Frontal cortex (tissue), 4 donors: ENCODE results near the gene ZDHHC24. TPM values are rescaled to one million over a fixed set of nuclear protein-coding genes. Genes with fewer than 3 reads are reported as not detected.
A peak's percentile ranks its signal among the peaks of the same experiment; 100 is the strongest.

Experiments used
- DNase-seq, 2 donors: peaks; one replicate each; pipeline ENCODE4 v3.0.0; 2012; ENCODE audit warnings: low spot score in 2 of 2
- FAIRE-seq: peaks from 2 replicates; lab custom pipeline; 2012; peaks lifted over from hg19 to GRCh38; lab: Jason Lieb, UNC
- total RNA-seq: library from RNA; depleted of rRNA; stranded (reverse); fragments of >200 nt; gene quantifications from one replicate; pipeline ENCODE4 v1.2.3, GENCODE V29; 2014
- donor health status: control.
- donor health status: control.
- donor health status: control.

Gene ZDHHC24
- total RNA-seq, 1 donor from 2014 or later: 5.3 TPM

DNA sequence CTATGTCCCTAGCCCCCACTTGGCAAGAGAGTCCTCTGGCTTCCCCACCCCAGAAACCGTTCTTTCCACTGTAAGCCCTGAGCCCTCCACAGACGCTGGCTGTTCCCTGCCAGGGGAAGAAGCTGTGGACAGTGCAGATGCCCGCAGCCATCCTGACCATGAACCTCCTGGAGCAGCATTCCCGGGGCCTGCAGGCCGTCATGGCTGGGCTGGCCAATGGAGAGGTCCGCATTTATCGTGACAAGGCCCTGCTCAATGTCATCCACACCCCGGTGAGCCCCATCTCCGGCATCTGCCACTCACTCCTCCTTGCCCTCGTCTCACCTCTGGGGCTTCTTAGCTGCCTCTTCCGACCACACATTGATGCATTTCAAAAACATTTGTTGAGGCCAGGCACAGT is 22.2 kb downstream of the ZDHHC24 start:
- FAIRE-seq: no peak
- DNase-seq: no peak

DNA sequence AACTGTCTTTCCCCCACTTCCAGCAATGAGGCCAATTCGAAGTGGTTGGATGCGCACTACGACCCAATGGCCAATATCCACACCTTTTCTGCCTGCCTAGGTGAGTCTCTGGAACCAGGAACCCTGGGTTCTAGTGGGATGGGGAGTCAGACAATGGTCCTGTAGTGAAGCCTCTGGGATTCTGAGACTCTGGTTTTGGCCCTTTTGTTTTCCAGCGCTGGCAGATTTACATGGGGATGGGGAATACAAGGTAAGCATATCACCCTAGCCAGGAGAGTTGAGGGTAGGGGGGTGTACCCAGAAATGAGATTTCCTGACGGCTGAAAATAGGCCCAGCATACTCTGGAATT is 34.9 kb downstream of the ZDHHC24 start:
- FAIRE-seq: no peak
- DNase-seq: no peak

- FAIRE-seq: no peak
- peak; percentile 69 to 84 for DNase-seq
Measured at GRCh38 chr11:66510271-66510989, 35.4 kb downstream of the ZDHHC24 start, which contains the start of gene BBS1. Gene BBS1, plus strand, starts transcription at chr11:66510635. Its CDS starts 25 bp downstream, at chr11:66510660.

- FAIRE-seq (no peak), DNase-seq (no peak)
Measured at GRCh38 chr11:66509131-66509561, 36.7 kb downstream of the ZDHHC24 start.

GRCh38 chr11:66505276-66505816 is 40.5 kb downstream of the ZDHHC24 start:
- FAIRE-seq: no peak

DNA sequence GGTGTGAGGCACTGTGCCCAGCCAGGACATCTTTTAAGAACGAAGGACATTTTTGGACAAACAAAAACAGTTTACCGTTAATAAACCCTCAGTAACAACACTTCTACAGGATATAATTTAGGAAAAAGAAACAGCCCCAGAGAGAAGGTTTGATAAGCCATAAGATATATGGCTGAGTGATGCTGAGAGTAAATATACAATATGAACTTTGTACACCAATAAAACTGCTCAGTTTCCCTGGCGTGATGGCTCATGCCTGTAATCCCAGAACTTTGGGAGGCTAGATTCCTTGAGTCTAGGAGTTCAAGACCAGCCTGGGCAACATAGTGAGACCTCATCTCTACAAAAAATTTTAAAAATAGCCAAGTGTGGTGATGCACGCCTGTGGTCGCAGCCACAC is 47.3 kb downstream of the ZDHHC24 start:
- FAIRE-seq (no peak), DNase-seq (no peak)

More at GRCh38 chr11:66505276-66505816, 40.5 kb downstream of the ZDHHC24 start:
- no peak for DNase-seq

GRCh38 chr11:66497206-66497605 is 48.6 kb downstream of the ZDHHC24 start:
- no peak for FAIRE-seq
- DNase-seq: no peak

DNA sequence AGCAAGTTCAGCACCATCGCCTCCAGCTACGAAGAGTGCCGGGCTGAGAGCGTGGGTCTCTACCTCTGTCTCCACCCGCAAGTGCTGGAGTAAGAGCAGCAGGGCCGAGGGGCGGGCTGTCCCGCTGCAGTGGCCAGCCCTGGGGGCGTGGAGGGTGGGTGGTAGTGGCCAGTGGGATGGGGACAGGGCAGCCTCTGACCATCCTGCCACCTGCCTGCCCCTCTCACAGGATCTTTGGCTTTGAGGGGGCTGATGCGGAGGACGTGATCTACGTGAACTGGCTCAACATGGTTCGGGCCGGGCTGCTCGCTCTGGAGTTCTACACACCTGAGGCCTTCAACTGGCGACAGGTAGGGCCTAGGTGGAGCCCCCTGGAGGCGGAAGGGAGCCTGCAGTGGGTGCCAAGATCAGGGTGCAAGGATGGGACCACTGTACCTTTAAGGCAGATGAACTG is 50.4 kb downstream of the ZDHHC24 start:
- FAIRE-seq (no peak), DNase-seq (no peak)

DNA sequence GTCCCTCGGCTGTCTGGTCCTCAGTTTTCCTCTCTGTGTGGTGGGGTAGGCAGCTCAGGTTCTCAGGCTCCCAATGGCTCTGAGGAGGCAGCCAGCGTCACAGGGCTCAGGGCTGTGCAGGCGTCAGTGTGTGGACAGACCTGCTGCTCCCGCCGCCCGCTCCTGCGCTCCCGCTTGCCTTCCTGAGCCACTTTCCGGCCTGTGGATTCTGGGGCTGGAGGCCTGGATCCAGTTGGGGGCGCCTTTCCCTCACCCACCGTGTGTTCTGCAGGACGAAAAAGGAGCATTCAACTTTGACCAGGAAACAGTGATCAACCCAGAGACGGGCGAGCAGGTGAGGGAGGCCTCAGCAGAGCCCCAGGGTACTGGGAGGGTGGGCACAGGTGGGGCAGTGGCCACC is 50.9 kb downstream of the ZDHHC24 start:
- FAIRE-seq (no peak), DNase-seq (no peak)

- DNase-seq (no peak), FAIRE-seq (no peak)
Measured at GRCh38 chr11:66494458-66494857, 51.4 kb downstream of the ZDHHC24 start.

DNA sequence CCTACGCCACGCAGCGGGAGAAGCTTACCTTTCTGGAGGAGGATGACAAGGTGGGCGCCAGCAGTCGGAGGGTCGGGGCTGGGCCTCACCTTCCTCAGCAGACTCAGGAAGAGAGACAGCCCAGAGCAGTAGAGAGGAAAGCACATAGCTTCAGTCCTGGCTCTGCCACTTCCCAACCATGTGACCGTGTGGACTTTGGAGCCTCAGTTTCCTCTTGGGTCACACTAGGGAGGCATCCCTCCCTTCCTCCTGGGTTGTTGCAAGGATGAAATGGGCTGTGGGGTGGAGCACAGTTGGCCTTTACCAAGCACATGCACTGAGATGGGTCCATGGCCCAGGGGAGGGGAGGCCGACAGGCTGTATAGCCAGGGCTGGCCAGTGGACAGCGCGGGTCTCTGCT is 52.7 kb downstream of the ZDHHC24 start:
- no peak for DNase-seq
- no peak for FAIRE-seq

- no peak for FAIRE-seq
- no peak for DNase-seq
Measured at GRCh38 chr11:66492161-66492865, 53.5 kb downstream of the ZDHHC24 start.

- DNase-seq (no peak), FAIRE-seq (no peak)
Measured at GRCh38 chr11:66491315-66491935, 54.4 kb downstream of the ZDHHC24 start.

GRCh38 chr11:66489636-66490035 is 56.2 kb downstream of the ZDHHC24 start:
- no peak for FAIRE-seq

DNA sequence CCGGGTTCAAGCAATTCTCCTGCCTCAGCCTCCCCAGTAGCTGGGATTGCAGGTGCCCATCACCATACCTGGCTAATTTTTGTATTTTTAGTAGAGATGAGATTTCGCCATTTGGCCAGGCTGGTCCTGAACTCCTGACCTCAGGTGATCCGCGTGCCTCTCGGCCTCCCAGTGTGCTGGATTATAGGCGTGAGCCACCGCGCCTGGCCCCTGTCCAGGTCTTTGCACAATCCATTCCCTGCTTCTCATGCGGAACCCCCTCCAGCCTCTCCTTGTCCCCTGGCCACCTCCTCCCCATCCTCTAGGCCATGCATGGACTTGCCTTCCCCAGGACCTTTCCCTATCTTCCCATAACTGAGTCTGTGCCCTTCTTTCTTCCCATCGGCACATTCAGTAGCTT is 56.9 kb downstream of the ZDHHC24 start:
- FAIRE-seq (no peak), DNase-seq (no peak)

More at GRCh38 chr11:66489636-66490035, 56.2 kb downstream of the ZDHHC24 start:
- no peak for DNase-seq

- FAIRE-seq: no peak
Measured at GRCh38 chr11:66484806-66485380, 61.0 kb downstream of the ZDHHC24 start.

GRCh38 chr11:66480117-66480938 is 65.5 kb downstream of the ZDHHC24 start, which contains the start of gene DPP3:
Gene DPP3, plus strand, starts transcription at chr11:66480434. Its CDS starts 1,767 bp downstream, at chr11:66482201.
- FAIRE-seq (no peak), DNase-seq (peak; percentile 98 to 100)

More at GRCh38 chr11:66484806-66485380, 61.0 kb downstream of the ZDHHC24 start:
- DNase-seq: no peak

DNA sequence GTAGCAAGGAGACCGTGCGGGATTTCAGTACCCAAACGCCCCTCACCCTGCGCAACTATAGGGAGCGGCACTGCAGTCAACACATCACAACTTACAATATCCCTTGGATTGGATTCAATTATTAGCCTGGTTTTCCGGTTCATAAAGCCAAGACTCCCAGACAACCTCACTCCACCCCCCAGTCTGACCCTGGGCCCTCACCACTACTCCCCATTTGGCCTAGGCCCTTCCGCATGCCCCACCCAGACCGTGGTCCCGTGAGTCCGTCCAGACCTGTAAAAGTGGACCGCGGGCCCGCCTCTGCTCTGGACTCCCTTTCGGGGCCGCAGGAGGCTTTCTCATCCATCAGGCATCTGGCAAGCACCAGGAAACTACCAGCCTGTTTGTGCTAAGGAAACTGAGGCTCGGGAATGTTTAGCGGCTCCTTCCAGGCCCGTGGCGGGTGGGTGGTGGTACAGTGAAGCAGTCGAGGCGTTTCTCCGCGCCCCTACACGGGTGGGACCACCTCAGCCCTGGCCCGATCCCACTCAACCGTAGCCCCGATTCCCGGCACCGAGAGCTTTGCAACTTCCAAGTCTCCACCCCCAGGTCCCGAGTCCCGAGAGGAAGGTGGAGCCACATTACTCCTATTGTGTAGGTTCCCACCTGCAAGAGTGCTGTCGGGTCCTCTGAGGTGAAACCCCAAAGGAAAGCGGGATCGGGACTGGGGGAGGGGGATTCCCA is 66.3 kb downstream of the ZDHHC24 start:
- FAIRE-seq (no peak), DNase-seq (peak in 1 of 2 donors; percentile 39)
